Measurements from ENCODE around the gene GLS.

- TF ChIP-seq POLR2A (IDR thresholded peaks at IDR 0.05) = no peak
- TF ChIP-seq CTCF (IDR thresholded peaks at IDR 0.05) = no peak
Observed at GRCh38 chr2:190909680-190910079, 29.1 kb downstream of the GLS start.
